K562 (cell line): ENCODE results near the gene SLCO2A1. TPM values are rescaled to one million over a fixed set of nuclear protein-coding genes. Genes with fewer than 3 reads are reported as not detected.

Experiments used
- ATAC-seq: fragments of 200-7000 bp; cut with Tn5 transposase; 3 replicates; pipeline ENCODE4 v1.9.1; 2020; ENCODE audit warnings: moderate library complexity
- BruUV-seq: library from RNA; stranded (reverse); fragments of 400-500 nt; replicated peaks from 2 replicates; lab custom pipeline; 2021; lab: Mats Ljungman, UMichigan
- CTCF ChIA-PET: fragments of 300-600 bp; formaldehyde crosslinking; extraction: SDS; loops from one replicate; lab custom pipeline; 2021; ENCODE audit warnings: low intra/inter-chr PET ratio; lab: Yijun Ruan, JAX
- POLR2A ChIA-PET: fragments of 300-600, 350-650 bp; sonication (Branson Sonifier 250); formaldehyde crosslinking; extraction: SDS; loops from one replicate; lab custom pipeline; 2021; ENCODE audit warnings: antibody characterized with exemption, inconsistent platforms; lab: Yijun Ruan, JAX
- DNase-seq, 4 experiments: peaks; one replicate each; pipeline versions ENCODE4 v3.0.0 to v3.0.0-alpha.2; 2011 to 2018; ENCODE audit warnings: low spot score in 3 of 4, mixed read lengths in 3 of 4; ENCODE audit errors: extremely low read depth in 1 of 4
- FAIRE-seq: peaks from 2 replicates; lab custom pipeline; 2011; peaks lifted over from hg19 to GRCh38; lab: Jason Lieb, UNC
- H2AFZ ChIP-seq: 2 replicates; pipeline ENCODE4 v1.6.0; 2011; ENCODE audit warnings: low read depth, low read length, control low read depth, inconsistent platforms
- H3K27ac ChIP-seq: fragments of 200-600 bp; 3 replicates; pipeline ENCODE4 v1.8.0; 2011; ENCODE audit warnings: low read depth, mild to moderate bottlenecking, control low read depth, inconsistent platforms, low read length, moderate library complexity, mixed read lengths; ENCODE audit errors: extremely low read depth
- H3K27me3 ChIP-seq, 2 experiments: fragments of 300-600 bp in 1 of 2; 2 replicates in 1 of 2; 3 replicates in 1 of 2; pipeline versions ENCODE4 v1.6.0 to v1.8.0; 2011; ENCODE audit warnings: inconsistent platforms in 2 of 2, low read length in 2 of 2, mild to moderate bottlenecking in 1 of 2, mixed read lengths in 1 of 2, moderate library complexity in 1 of 2; ENCODE audit not compliant: control insufficient read depth in 2 of 2, insufficient read depth in 2 of 2
- H3K36me3 ChIP-seq: fragments of 300-600 bp; 3 replicates; pipeline ENCODE4 v1.8.0; 2011; ENCODE audit warnings: mild to moderate bottlenecking, low read length, inconsistent platforms; ENCODE audit not compliant: control insufficient read depth, insufficient read depth
- H3K4me1 ChIP-seq, 2 experiments: fragments of 200-600 bp in 1 of 2; replicated peaks in 1 of 2; 2 replicates in 1 of 2; 3 replicates in 1 of 2; pipeline versions ENCODE4 v1.5.1 to v1.8.0; 2011; ENCODE audit warnings: inconsistent platforms in 2 of 2, low read length in 2 of 2, mild to moderate bottlenecking in 1 of 2, mixed read lengths in 1 of 2, moderate library complexity in 1 of 2; ENCODE audit not compliant: control insufficient read depth in 2 of 2, insufficient read depth in 2 of 2
- H3K4me2 ChIP-seq: 2 replicates; pipeline ENCODE4 v1.6.1; 2011; ENCODE audit warnings: low read length, control low read depth, inconsistent platforms, mixed read lengths; ENCODE audit not compliant: insufficient read depth
- H3K4me3 ChIP-seq: fragments of 200-600 bp; sonication (generic), shearing (Covaris generic); 2 replicates; pipeline ENCODE4 v1.5.1; 2016; ENCODE audit warnings: control low read depth, inconsistent platforms
- H3K79me2 ChIP-seq: fragments of 200-600 bp; 3 replicates; pipeline ENCODE4 v1.8.0; 2011; ENCODE audit warnings: low read length, inconsistent platforms; ENCODE audit not compliant: control insufficient read depth, insufficient read depth
- H3K9ac ChIP-seq, 2 experiments: 2 replicates each; pipeline versions ENCODE4 v1.6.0 to v1.6.1; 2011; ENCODE audit warnings: low read depth in 2 of 2, low read length in 2 of 2, control low read depth in 1 of 2, inconsistent platforms in 1 of 2, mild to moderate bottlenecking in 1 of 2, mixed read lengths in 1 of 2; ENCODE audit not compliant: insufficient read depth in 1 of 2
- H3K9me1 ChIP-seq: one replicate; pipeline ENCODE4 v1.6.0; 2011; ENCODE audit warnings: inconsistent platforms, mild to moderate bottlenecking, low read length, moderate library complexity; ENCODE audit not compliant: control insufficient read depth, insufficient read depth
- H3K9me3 ChIP-seq: replicated peaks from 2 replicates; pipeline ENCODE4 v1.5.1; 2011; ENCODE audit warnings: low read depth, low read length, inconsistent platforms; ENCODE audit not compliant: control insufficient read depth, insufficient read depth
- H4K20me1 ChIP-seq: replicated peaks from 2 replicates; pipeline ENCODE4 v1.6.1; 2011; ENCODE audit warnings: low read length, inconsistent platforms, mixed read lengths; ENCODE audit not compliant: control insufficient read depth, insufficient read depth
- HDAC8 ChIP-seq: fragments of 450-650 bp; IDR thresholded peaks from 2 replicates; pipeline ENCODE4 v1.6.1; 2016; ENCODE audit warnings: mild to moderate bottlenecking, missing genetic modification characterization, moderate library complexity, missing compliant biosample characterization
- HMG20B ChIP-seq: fragments of 250-450 bp; sonication (Bioruptor Pico); IDR thresholded peaks from 2 replicates; pipeline ENCODE4 v1.5.0; 2021; ENCODE audit warnings: mild to moderate bottlenecking
- MXI1 ChIP-seq: IDR thresholded peaks from 2 replicates; pipeline ENCODE4 v1.6.1; 2011; ENCODE audit warnings: low read depth, mild to moderate bottlenecking, improper control_type of control experiment, low read length
- NFIX ChIP-seq: fragments of 250-450 bp; sonication (Bioruptor Pico); IDR thresholded peaks from 2 replicates; pipeline ENCODE4 v1.4.0; 2020; ENCODE audit warnings: low read depth, mild to moderate bottlenecking, moderate library complexity
- RBM14 ChIP-seq: fragments of 200-400 bp; formaldehyde crosslinking; IDR thresholded peaks from 2 replicates; pipeline ENCODE4 v1.6.1; 2018; ENCODE audit warnings: low read depth, mild to moderate bottlenecking, low read length, moderate library complexity, borderline replicate concordance; ENCODE audit not compliant: insufficient read depth
- SIN3A ChIP-seq, 2 experiments: fragments of 150-350 bp in 1 of 2; IDR thresholded peaks; 2 replicates each; pipeline ENCODE4 v1.6.1; 2011 to 2016; ENCODE audit warnings: borderline replicate concordance in 2 of 2, low read depth in 2 of 2, low read length in 2 of 2, mild to moderate bottlenecking in 2 of 2, moderate library complexity in 2 of 2; ENCODE audit not compliant: control insufficient read depth in 1 of 2
- SREBF2 ChIP-seq: sonication (generic); formaldehyde crosslinking; IDR thresholded peaks from 2 replicates; pipeline ENCODE4 v1.4.0; 2020; ENCODE audit warnings: mild to moderate bottlenecking, missing genetic modification reagents
- SRF ChIP-seq, 2 experiments: fragments of 250-450, 450-650 bp in 1 of 2; sonication (Bioruptor Pico) in 1 of 2; sonication (generic) in 1 of 2; formaldehyde crosslinking; IDR thresholded peaks; 2 replicates each; pipeline versions ENCODE4 v1.5.0 to v1.5.1; 2020 to 2022; ENCODE audit warnings: mild to moderate bottlenecking in 1 of 2, missing genetic modification reagents in 1 of 2
- TFE3 ChIP-seq: fragments of 450-650 bp; formaldehyde crosslinking; IDR thresholded peaks from 2 replicates; pipeline ENCODE4 v1.4.0; 2020; ENCODE audit warnings: mild to moderate bottlenecking, mixed read lengths
- TOE1 ChIP-seq, 2 experiments: fragments of 450-650 bp in 1 of 2; sonication (generic) in 1 of 2; formaldehyde crosslinking in 1 of 2; IDR thresholded peaks; 2 replicates each; pipeline versions ENCODE4 v1.7.1 to v1.8.0; 2016 to 2022; ENCODE audit warnings: borderline replicate concordance in 2 of 2, mild to moderate bottlenecking in 2 of 2, antibody characterized with exemption in 1 of 2, inconsistent platforms in 1 of 2, low read depth in 1 of 2, missing genetic modification reagents in 1 of 2, moderate library complexity in 1 of 2
- WGBS: fragments of 100-300 bp; shearing (Covaris generic); methylation state at CpG from one replicate; pipeline ENCODE4 v1.1.6; 2016; ENCODE audit warnings: low coverage, mixed read lengths; ENCODE audit not compliant: insufficient coverage; ENCODE audit errors: missing lambda C conversion rate; 5-methylcytosine and 5-hydroxymethylcytosine counted together
- in situ Hi-C: fragments of 300-500 bp; cut with MboI; formaldehyde crosslinking; loops from 4 replicates; pipeline ENCODE4 v1.15.0; 2018; ENCODE audit warnings: inconsistent platforms, mixed read lengths
- intact Hi-C: fragments of 100-400 bp; cut with micrococcal nuclease; formaldehyde crosslinking; loops from 2 replicates; pipeline ENCODE4 v1.14.2; 2022
- polyA plus RNA-seq, 8 experiments: library from polyadenylated mRNA; depleted of rRNA in 4 of 8; stranded (reverse) in 5 of 8; unstranded in 3 of 8; fragments of >200 nt; fragmentation: Nextera tagmentation in 2 of 8; fragmentation: Illumina TruSeq in 1 of 8; extraction: Ambion mirVana in 2 of 8; extraction: Trizol in 1 of 8; gene quantifications; 2 replicates each; pipeline versions ENCODE4 v1.2.1 to v1.2.3, GENCODE V29; 2011 to 2014; ENCODE audit warnings: inconsistent platforms in 1 of 8, missing spikeins in 1 of 8
- total RNA-seq, 7 experiments: library from RNA; depleted of rRNA in 6 of 7; stranded (reverse); fragments of >200 nt in 6 of 7; fragmentation: Illumina TruSeq in 2 of 7; extraction: Trizol in 2 of 7; gene quantifications; 2 replicates each; pipeline versions ENCODE4 v1.2.1 to v1.2.3, GENCODE V29; 2011 to 2021; ENCODE audit warnings: low replicate concordance in 1 of 7
- TF ChIP-seq, protein P1 (sequence below): sonication (generic); formaldehyde crosslinking; IDR thresholded peaks from 2 replicates; pipeline ENCODE4 v1.8.1; 2022; ENCODE audit warnings: missing genetic modification reagents

Gene SLCO2A1
- total and polyA plus RNA-seq, 9 of the 15 experiments (the other 6 are each of a cell fraction or from before 2014, with no cell fraction given), result 0.16 to 1.0 TPM; not detected in 7

GRCh38 chr3:134064081-134064480, 34.4 kb upstream of the SLCO2A1 start:
- no TSS peak for BruUV-seq
- POLR2A ChIA-PET, result interaction anchor here (0.6 kb wide), 1 partner anchor 17 kb away, joined by 4 read pairs; no protein-coding TSS in a partner anchor

DNA sequence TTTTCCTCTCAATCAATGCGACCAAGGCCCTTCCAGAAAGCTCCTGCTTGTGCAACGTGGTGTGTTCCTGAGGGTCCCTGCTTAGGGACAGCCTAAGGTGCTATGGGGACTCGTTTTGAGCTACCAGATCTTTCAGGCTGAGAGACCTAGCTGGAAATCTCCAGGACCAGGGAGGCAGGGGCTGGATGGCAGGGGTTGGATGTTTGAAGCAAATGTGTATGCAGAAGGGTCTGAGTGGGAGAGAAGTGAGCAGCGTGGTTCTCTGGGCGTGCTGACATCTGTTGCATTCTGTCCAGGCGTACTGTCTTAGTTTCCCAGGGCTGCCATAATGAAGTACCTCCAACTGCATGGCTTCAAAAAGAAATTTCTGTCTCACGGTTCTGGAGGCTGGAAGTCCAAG, 31.7 kb upstream of the SLCO2A1 start:
- H2AFZ ChIP-seq, result no peak overlapping the region
- in situ Hi-C loops, result no loop called here
- CTCF ChIA-PET, result no interaction called here
- FAIRE-seq (no peak), DNase-seq (no peak), ATAC-seq (no peak)
- no peaks in the 10 kb centered on the region for H3K9me1 ChIP-seq
- 0% methylated on average over 7 of the region's 7 CpGs for WGBS
- peaks cover 0 to 8% of the 10 kb centered on the region in 2 experiments; a peak in 2 of 5 replicates for H3K4me1 ChIP-seq
- no peaks in the 10 kb centered on the region for H3K9me3 ChIP-seq
- H3K27me3 ChIP-seq, result peaks cover 0 to 15% of the 10 kb centered on the region in 2 experiments; a peak in 3 of 5 replicates
- H3K9ac ChIP-seq, result no peak overlapping the region
- POLR2A ChIA-PET, result no interaction called here
- TF ChIP-seq HMG20B (CRISPR knock-in tag) (no peak), MXI1 (no peak), RBM14 (no peak), TOE1 (IDR thresholded peaks at IDR 0.05; ENCODE audit: borderline replicate concordance) (no peak), TOE1 (CRISPR knock-in tag; IDR thresholded peaks at IDR 0.05; ENCODE audit: borderline replicate concordance, low read depth) (no peak), HDAC8 (tag) (no peak), TFE3 (CRISPR knock-in tag) (no peak), SREBF2 (CRISPR knock-in tag) (no peak), SIN3A (IDR thresholded peaks at IDR 0.05; ENCODE audit: borderline replicate concordance in 2 of 2, control insufficient read depth in 1 of 2, low read depth in 2 of 2, low read length in 2 of 2) (no peak), NFIX (CRISPR knock-in tag) (no peak)
- TF ChIP-seq, protein P1, sequence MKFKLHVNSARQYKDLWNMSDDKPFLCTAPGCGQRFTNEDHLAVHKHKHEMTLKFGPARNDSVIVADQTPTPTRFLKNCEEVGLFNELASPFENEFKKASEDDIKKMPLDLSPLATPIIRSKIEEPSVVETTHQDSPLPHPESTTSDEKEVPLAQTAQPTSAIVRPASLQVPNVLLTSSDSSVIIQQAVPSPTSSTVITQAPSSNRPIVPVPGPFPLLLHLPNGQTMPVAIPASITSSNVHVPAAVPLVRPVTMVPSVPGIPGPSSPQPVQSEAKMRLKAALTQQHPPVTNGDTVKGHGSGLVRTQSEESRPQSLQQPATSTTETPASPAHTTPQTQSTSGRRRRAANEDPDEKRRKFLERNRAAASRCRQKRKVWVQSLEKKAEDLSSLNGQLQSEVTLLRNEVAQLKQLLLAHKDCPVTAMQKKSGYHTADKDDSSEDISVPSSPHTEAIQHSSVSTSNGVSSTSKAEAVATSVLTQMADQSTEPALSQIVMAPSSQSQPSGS, result no peak
- H3K4me3 ChIP-seq, result no peak overlapping the region
- H3K27ac ChIP-seq, result no peak overlapping the region
- H3K36me3 ChIP-seq, result no peaks in the 10 kb centered on the region
- no peak overlapping the region for H3K4me2 ChIP-seq
- BruUV-seq, result no TSS peak
- H3K79me2 ChIP-seq, result no peaks in the 10 kb centered on the region
- H4K20me1 ChIP-seq, result no peaks in the 10 kb centered on the region; the same call in 1 of the 2 replicates
- intact Hi-C loops, result no loop called here

More at GRCh38 chr3:134064081-134064480, 34.4 kb upstream of the SLCO2A1 start:
- TF ChIP-seq SRF (CRISPR knock-in tag; IDR thresholded peaks at IDR 0.05), result no peak
- Histone ChIP-seq H3K9me1 (no peaks in the 10 kb centered on the region), H4K20me1 (no peaks in the 10 kb centered on the region; the same call in 1 of the 2 replicates), H3K9ac (no peak overlapping the region), H2AFZ (no peak overlapping the region), H3K36me3 (no peaks in the 10 kb centered on the region), H3K27ac (no peak overlapping the region), H3K4me3 (no peak overlapping the region), H3K79me2 (no peaks in the 10 kb centered on the region), H3K4me2 (no peak overlapping the region), H3K4me1 (no peaks in the 10 kb centered on the region), H3K9me3 (no peaks in the 10 kb centered on the region), H3K27me3 (peaks cover 0 to 16% of the 10 kb centered on the region in 2 experiments; a peak in 2 of 5 replicates)
- 0% methylated on average over 2 of the region's 2 CpGs for WGBS
- in situ Hi-C loops, result no loop called here
- CTCF ChIA-PET, result no interaction called here
- ATAC-seq, result no peak
- DNase-seq, result no peak
- intact Hi-C loops, result no loop called here
- FAIRE-seq, result no peak
